GM23338 (cell line): ENCODE results near the gene OR6A2. TPM values are rescaled to one million over a fixed set of nuclear protein-coding genes. Genes with fewer than 3 reads are reported as not detected.

ENCODE experiments used
- ATAC-seq: fragments of 200-7000 bp; cut with Tn5 transposase; 3 replicates; pipeline ENCODE4 v1.9.1; 2020
- DNase-seq: peaks from one replicate; pipeline ENCODE4 v3.0.0-alpha.2; 2015; ENCODE audit warnings: low spot score
- H2AFZ ChIP-seq: fragments of 200-600 bp; sonication (generic); 2 replicates; pipeline ENCODE4 v1.8.0; 2016; ENCODE audit warnings: antibody characterized with exemption, mild to moderate bottlenecking, moderate library complexity
- H3F3A ChIP-seq: fragments of 200-600 bp; sonication (generic); replicated peaks from 2 replicates; pipeline ENCODE4 v1.8.0; 2017; ENCODE audit warnings: antibody characterized with exemption, mixed run types, low read depth
- H3K27ac ChIP-seq: fragments of 200-600 bp; sonication (generic); 2 replicates; pipeline ENCODE4 v1.6.1; 2016; ENCODE audit warnings: low read depth
- H3K27me3 ChIP-seq: fragments of 200-600 bp; sonication (generic); 2 replicates; pipeline ENCODE4 v1.8.0; 2016; ENCODE audit warnings: mild to moderate bottlenecking, mixed run types, moderate library complexity; ENCODE audit not compliant: insufficient read depth
- H3K36me3 ChIP-seq: fragments of 200-600 bp; sonication (generic); 2 replicates; pipeline ENCODE4 v1.8.0; 2016; ENCODE audit warnings: mild to moderate bottlenecking; ENCODE audit not compliant: insufficient read depth
- H3K4me1 ChIP-seq: fragments of 200-600 bp; sonication (generic); 2 replicates; pipeline ENCODE4 v1.8.0; 2016; ENCODE audit warnings: mild to moderate bottlenecking, moderate library complexity; ENCODE audit not compliant: insufficient read depth
- H3K4me2 ChIP-seq: fragments of 200-600 bp; sonication (generic); 2 replicates; pipeline ENCODE4 v1.7.1; 2017; ENCODE audit warnings: mixed run types
- H3K4me3 ChIP-seq: fragments of 200-600 bp; sonication (generic); 2 replicates; pipeline ENCODE4 v1.6.1; 2016; ENCODE audit warnings: mixed run types
- H3K79me2 ChIP-seq: fragments of 200-600 bp; sonication (generic); replicated peaks from 2 replicates; pipeline ENCODE4 v1.8.0; 2017; ENCODE audit warnings: mild to moderate bottlenecking; ENCODE audit not compliant: insufficient read depth
- H3K9me2 ChIP-seq: fragments of 200-600 bp; sonication (generic); 2 replicates; pipeline ENCODE4 v1.8.0; 2017; ENCODE audit not compliant: insufficient read depth
- H4K20me1 ChIP-seq: fragments of 200-600 bp; sonication (generic); replicated peaks from 2 replicates; pipeline ENCODE4 v1.8.0; 2017; ENCODE audit warnings: mild to moderate bottlenecking; ENCODE audit not compliant: insufficient read depth
- H3K27ac Mint-ChIP-seq: 2 replicates; pipeline ENCODE4 v1.8.0; 2020; ENCODE audit warnings: inconsistent platforms, mild to moderate bottlenecking, moderate library complexity, mixed read lengths
- H3K27me3 Mint-ChIP-seq: 3 replicates; pipeline ENCODE4 v1.8.0; 2022; ENCODE audit warnings: low read depth, mild to moderate bottlenecking, moderate library complexity, mixed read lengths, inconsistent platforms; ENCODE audit not compliant: insufficient read depth, poor library complexity
- H3K36me3 Mint-ChIP-seq: 3 replicates; pipeline ENCODE4 v1.8.0; 2021; ENCODE audit warnings: low read depth, mild to moderate bottlenecking, inconsistent platforms, moderate library complexity, mixed read lengths
- H3K4me1 Mint-ChIP-seq: 3 replicates; pipeline ENCODE4 v1.8.0; 2020; ENCODE audit warnings: mild to moderate bottlenecking, inconsistent platforms, mixed read lengths
- H3K4me3 Mint-ChIP-seq: 3 replicates; pipeline ENCODE4 v1.8.0; 2021; ENCODE audit warnings: moderate library complexity, mild to moderate bottlenecking, inconsistent platforms, mixed read lengths
- H3K9me3 Mint-ChIP-seq: 3 replicates; pipeline ENCODE4 v1.8.0; 2020; ENCODE audit warnings: moderate library complexity, mild to moderate bottlenecking, inconsistent platforms, mixed read lengths
- CREB1 ChIP-seq: fragments of 250-450 bp; sonication (Bioruptor Pico); IDR thresholded peaks from 2 replicates; pipeline ENCODE4 v1.5.0; 2020; ENCODE audit warnings: low read depth, mild to moderate bottlenecking, moderate library complexity
- CTCF ChIP-seq, 2 experiments: fragments of 200-600 bp in 1 of 2; sonication (generic) in 1 of 2; conservative IDR thresholded peaks; 2 replicates each; pipeline versions ENCODE4 v1.5.1 to v1.6.1; 2016 to 2017; ENCODE audit warnings: antibody characterized with exemption in 2 of 2, low read depth in 2 of 2, mild to moderate bottlenecking in 2 of 2, moderate library complexity in 1 of 2
- EZH2 ChIP-seq: fragments of 200-600 bp; sonication (generic); IDR thresholded peaks from one replicate; pipeline ENCODE4 v1.8.0; 2017; ENCODE audit warnings: antibody characterized with exemption, mild to moderate bottlenecking, low read depth; ENCODE audit not compliant: unreplicated experiment
- NANOG ChIP-seq: IDR thresholded peaks from 2 replicates; pipeline ENCODE4 v1.6.1; 2016; ENCODE audit warnings: antibody characterized with exemption, borderline replicate concordance
- POLR2AphosphoS5 ChIP-seq: IDR thresholded peaks from 2 replicates; pipeline ENCODE4 v1.6.1; 2016; ENCODE audit warnings: antibody characterized with exemption, low read depth
- REST ChIP-seq: IDR thresholded peaks from one replicate; pipeline ENCODE4 v1.6.1; 2018; ENCODE audit warnings: antibody characterized with exemption; ENCODE audit not compliant: unreplicated experiment
- STAT1 ChIP-seq: IDR thresholded peaks from one replicate; pipeline ENCODE4 v1.6.1; 2016; ENCODE audit warnings: antibody characterized with exemption; ENCODE audit not compliant: unreplicated experiment
- ZNF331 ChIP-seq: fragments of 250-450 bp; sonication (Bioruptor Pico); IDR thresholded peaks from 2 replicates; pipeline ENCODE4 v1.5.0; 2020; ENCODE audit warnings: low read depth, mild to moderate bottlenecking, moderate library complexity
- ZNF462 ChIP-seq: fragments of 250-450 bp; sonication (Bioruptor Pico); IDR thresholded peaks from 2 replicates; pipeline ENCODE4 v1.5.0; 2020; ENCODE audit warnings: mild to moderate bottlenecking, moderate library complexity
- polyA plus RNA-seq: library from polyadenylated mRNA; unstranded; fragments of >200 nt; fragmentation: Nextera tagmentation; extraction: Ambion mirVana; gene quantifications from 2 replicates; pipeline ENCODE4 v1.2.1, GENCODE V29; 2016
- total RNA-seq: library from RNA; depleted of rRNA; stranded (reverse); fragments of >200 nt; shearing (Covaris generic); gene quantifications from 2 replicates; pipeline ENCODE4 v1.2.3, GENCODE V29; 2014

Gene OR6A2
- total and polyA plus RNA-seq, 2 experiments from 2014 or later = 0.06 to 0.97 TPM

GRCh38 chr11:6825231-6825744 is 25.8 kb upstream of the OR6A2 start:
- H3K4me3 Mint-ChIP-seq = no peak overlapping the region
- Histone ChIP-seq H3K4me1 (no peaks in the 10 kb centered on the region; the same call in 1 of the 2 replicates), H3K27me3 (no peaks in the 10 kb centered on the region), H4K20me1 (no peaks in the 10 kb centered on the region), H3K4me3 (no peak overlapping the region), H3K9me2 (0 out of 2 replicates have a peak, but pooled peaks cover 5% of the 10 kb centered on the region), H2AFZ (no peak overlapping the region; the same call in 1 of the 2 replicates), H3K4me2 (no peak overlapping the region), H3K36me3 (no peaks in the 10 kb centered on the region), H3F3A (no peaks in the 10 kb centered on the region), H3K27ac (no peak overlapping the region), H3K79me2 (no peaks in the 10 kb centered on the region)
- no peaks in the 10 kb centered on the region for H3K27me3 Mint-ChIP-seq
- no peaks in the 10 kb centered on the region for H3K36me3 Mint-ChIP-seq
- TF ChIP-seq CREB1 (CRISPR knock-in tag) (no peak), REST (no peak), STAT1 (no peak), POLR2AphosphoS5 (no peak), EZH2 (no peak), CTCF (conservative IDR thresholded peaks at IDR 0.05; ENCODE audit: low read depth in 2 of 2) (no peak), ZNF331 (no peak), ZNF462 (CRISPR knock-in tag) (no peak), NANOG (no peak)
- no peaks in the 10 kb centered on the region for H3K9me3 Mint-ChIP-seq
- DNase-seq (no peak), ATAC-seq (no peak)
- H3K4me1 Mint-ChIP-seq = 0 out of 3 replicates have a peak, but pooled peaks cover 2% of the 10 kb centered on the region
- no peak overlapping the region for H3K27ac Mint-ChIP-seq
